Keratinocyte (primary cell): ENCODE data around the gene STX18. TPM values are rescaled to one million over a fixed set of nuclear protein-coding genes. Genes with fewer than 3 reads are reported as not detected.

ENCODE experiments used
- DNase-seq: peaks from one replicate; pipeline ENCODE4 v3.0.0-alpha.2; 2011; ENCODE audit warnings: low read depth, missing footprints, low spot score
- FAIRE-seq: peaks from 2 replicates; lab custom pipeline; 2011; peaks lifted over from hg19 to GRCh38; lab: Jason Lieb, UNC
- H2AFZ ChIP-seq: 2 replicates; pipeline ENCODE4 v1.6.0; 2012; ENCODE audit warnings: low read length, control low read depth, inconsistent platforms; ENCODE audit not compliant: control insufficient read depth
- H3K27ac ChIP-seq: 2 replicates; pipeline ENCODE4 v1.5.1; 2011; ENCODE audit warnings: low read length; ENCODE audit not compliant: control insufficient read depth, insufficient read depth
- H3K27me3 ChIP-seq: 3 replicates; pipeline ENCODE4 v1.6.0; 2011; ENCODE audit warnings: low read length; ENCODE audit not compliant: control insufficient read depth, insufficient read depth; ENCODE audit errors: extremely low read depth
- H3K36me3 ChIP-seq, 2 experiments: 2 replicates in 1 of 2; 3 replicates in 1 of 2; pipeline ENCODE4 v1.5.1; 2011; ENCODE audit warnings: low read length in 2 of 2, mild to moderate bottlenecking in 1 of 2; ENCODE audit not compliant: control insufficient read depth in 2 of 2, insufficient read depth in 2 of 2; ENCODE audit errors: extremely low read depth in 1 of 2
- H3K4me1 ChIP-seq: 3 replicates; pipeline ENCODE4 v1.5.1; 2011; ENCODE audit warnings: low read length; ENCODE audit not compliant: control insufficient read depth, insufficient read depth; ENCODE audit errors: extremely low read depth
- H3K4me2 ChIP-seq: 3 replicates; pipeline ENCODE4 v1.6.0; 2011; ENCODE audit warnings: low read depth, low read length; ENCODE audit not compliant: control insufficient read depth, insufficient read depth; ENCODE audit errors: extremely low read depth
- H3K4me3 ChIP-seq, 3 experiments: fragments of 200-600 bp in 1 of 3; sonication (generic) in 1 of 3; 2 replicates in 2 of 3; 3 replicates in 1 of 3; pipeline ENCODE4 v1.5.1; 2011 to 2016; ENCODE audit warnings: low read length in 3 of 3, mild to moderate bottlenecking in 3 of 3, control low read depth in 2 of 3, inconsistent platforms in 1 of 3, low read depth in 1 of 3, mixed read lengths in 1 of 3, mixed run types in 1 of 3, moderate library complexity in 1 of 3; ENCODE audit not compliant: control insufficient read depth in 2 of 3, insufficient read depth in 2 of 3; ENCODE audit errors: extremely low read depth in 1 of 3
- H3K79me2 ChIP-seq: 2 replicates; pipeline ENCODE4 v1.6.0; 2012; ENCODE audit warnings: low read length; ENCODE audit not compliant: control insufficient read depth, insufficient read depth
- H3K9ac ChIP-seq: 3 replicates; pipeline ENCODE4 v1.6.0; 2011; ENCODE audit warnings: low read length; ENCODE audit not compliant: control insufficient read depth, insufficient read depth; ENCODE audit errors: extremely low read depth
- H3K9me1 ChIP-seq: 3 replicates; pipeline ENCODE4 v1.6.0; 2011; ENCODE audit warnings: low read length; ENCODE audit not compliant: control insufficient read depth, insufficient read depth; ENCODE audit errors: extremely low read depth
- H3K9me3 ChIP-seq: 2 replicates; pipeline ENCODE4 v1.5.1; 2012; ENCODE audit warnings: low read depth, low read length; ENCODE audit not compliant: control insufficient read depth
- H4K20me1 ChIP-seq: 3 replicates; pipeline ENCODE4 v1.6.0; 2011; ENCODE audit warnings: low read length; ENCODE audit not compliant: control insufficient read depth, insufficient read depth; ENCODE audit errors: extremely low read depth
- EZH2 ChIP-seq: IDR thresholded peaks from one replicate; pipeline ENCODE4 v1.6.1; 2012; ENCODE audit warnings: inconsistent platforms, mild to moderate bottlenecking, low read length, moderate library complexity
- dilution Hi-C: fragments of 300-500 bp; cut with MboI; formaldehyde crosslinking; loops from one replicate; pipeline ENCODE4 v1.7.0; 2020; ENCODE audit warnings: low sequenced_read_pairs; ENCODE audit not compliant: extremely low pct_ligation_motif_present
- polyA plus RNA-seq, 5 experiments: library from polyadenylated mRNA; depleted of rRNA in 3 of 5; stranded (reverse) in 3 of 5; stranded (forward) in 1 of 5; unstranded in 1 of 5; fragments of >200 nt; gene quantifications; 1 replicate in 1 of 5; 2 replicates in 3 of 5; 3 replicates in 1 of 5; pipeline versions ENCODE4 v1.2.1 to v1.2.3, GENCODE V29; 2011 to 2012; ENCODE audit warnings: missing spikeins in 2 of 5, low read depth in 1 of 5, low replicate concordance in 1 of 5
- TF ChIP-seq, protein P1 (sequence below), 3 experiments: IDR thresholded peaks in 1 of 3; conservative IDR thresholded peaks in 1 of 3; optimal IDR thresholded peaks in 1 of 3; 2 replicates in 2 of 3; 3 replicates in 1 of 3; pipeline versions ENCODE3 to v1.5.1; 2011; ENCODE audit warnings: low read length in 3 of 3, mild to moderate bottlenecking in 3 of 3, moderate library complexity in 2 of 3, control low read depth in 1 of 3, inconsistent platforms in 1 of 3; ENCODE audit not compliant: insufficient read depth in 2 of 3; ENCODE audit errors: extremely low read depth in 1 of 3

The STX18 gene
- polyA plus RNA-seq, 1 donor (not counting 4 experiments of a cell fraction or from before 2014, with no cell fraction given) = 21.6 TPM

DNA sequence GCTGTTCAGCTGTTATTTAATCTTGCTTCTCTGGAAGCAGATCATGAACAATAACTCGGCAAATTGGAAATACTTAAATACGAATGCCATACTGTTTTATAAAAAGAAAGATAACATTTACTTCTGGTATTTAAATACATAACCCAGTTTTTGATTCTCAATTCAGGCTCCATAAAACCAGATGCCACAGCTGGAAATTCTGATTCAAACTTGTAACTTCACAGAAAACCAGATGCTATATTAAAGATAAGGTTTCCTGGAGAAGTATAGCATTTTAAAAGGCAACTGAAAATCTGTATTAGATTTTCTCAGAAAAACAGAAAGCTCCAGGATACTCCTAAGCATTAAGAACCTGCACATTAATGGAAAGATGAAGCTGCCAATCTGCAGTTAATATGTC lies 40.2 kb downstream of the STX18 start:
- H3K79me2 ChIP-seq = peaks cover 2% of the 10 kb centered on the region
- H3K4me3 ChIP-seq = no peak overlapping the region
- dilution Hi-C loops = no loop called here

DNA sequence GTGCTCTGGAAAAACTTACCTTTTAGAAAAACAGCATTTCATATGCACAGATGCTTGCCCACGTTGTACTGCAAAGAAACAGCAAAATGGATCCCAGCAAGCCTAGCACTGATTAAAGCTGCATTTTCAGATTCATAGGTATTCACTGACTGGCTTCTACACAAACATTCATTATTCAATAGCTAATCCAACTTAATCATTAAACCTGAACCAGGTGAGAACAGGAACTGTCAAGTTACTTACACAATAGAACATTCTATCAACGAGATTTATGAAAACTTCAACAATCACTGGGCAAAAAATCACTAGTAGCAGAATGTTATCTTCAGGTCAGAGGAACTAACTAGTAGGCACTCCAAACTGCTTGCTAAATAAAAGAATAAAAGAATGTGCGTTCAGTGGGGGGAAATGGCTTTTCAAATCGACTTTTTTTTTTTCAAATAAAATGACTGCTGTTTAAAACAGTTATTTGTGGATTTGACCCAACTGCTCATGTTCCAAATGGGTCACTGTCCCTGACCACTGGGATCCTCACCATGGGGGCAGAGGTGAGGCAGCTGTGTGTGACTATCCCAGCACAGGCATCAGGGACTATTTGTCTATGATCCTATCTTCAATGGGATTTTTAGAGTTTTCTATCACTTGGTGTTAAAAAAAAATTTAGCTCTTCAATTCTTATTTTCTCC lies 42.3 kb downstream of the STX18 start:
- no peak overlapping the region for H3K9ac ChIP-seq
- H3K4me1 ChIP-seq = no peaks in the 10 kb centered on the region
- no peaks in the 10 kb centered on the region for H3K27me3 ChIP-seq
- no peaks in the 10 kb centered on the region for H3K9me1 ChIP-seq
- no peak overlapping the region for H3K27ac ChIP-seq
- no peak overlapping the region for H3K4me3 ChIP-seq
- no peak for DNase-seq
- FAIRE-seq = no peak
- no peak overlapping the region for H3K4me2 ChIP-seq
- no peaks in the 10 kb centered on the region for H4K20me1 ChIP-seq
- no peaks in the 10 kb centered on the region for H3K9me3 ChIP-seq
- H3K36me3 ChIP-seq = no peaks in the 10 kb centered on the region
- dilution Hi-C loops = no loop called here
- no peak for TF ChIP-seq EZH2
- TF ChIP-seq, protein P1, sequence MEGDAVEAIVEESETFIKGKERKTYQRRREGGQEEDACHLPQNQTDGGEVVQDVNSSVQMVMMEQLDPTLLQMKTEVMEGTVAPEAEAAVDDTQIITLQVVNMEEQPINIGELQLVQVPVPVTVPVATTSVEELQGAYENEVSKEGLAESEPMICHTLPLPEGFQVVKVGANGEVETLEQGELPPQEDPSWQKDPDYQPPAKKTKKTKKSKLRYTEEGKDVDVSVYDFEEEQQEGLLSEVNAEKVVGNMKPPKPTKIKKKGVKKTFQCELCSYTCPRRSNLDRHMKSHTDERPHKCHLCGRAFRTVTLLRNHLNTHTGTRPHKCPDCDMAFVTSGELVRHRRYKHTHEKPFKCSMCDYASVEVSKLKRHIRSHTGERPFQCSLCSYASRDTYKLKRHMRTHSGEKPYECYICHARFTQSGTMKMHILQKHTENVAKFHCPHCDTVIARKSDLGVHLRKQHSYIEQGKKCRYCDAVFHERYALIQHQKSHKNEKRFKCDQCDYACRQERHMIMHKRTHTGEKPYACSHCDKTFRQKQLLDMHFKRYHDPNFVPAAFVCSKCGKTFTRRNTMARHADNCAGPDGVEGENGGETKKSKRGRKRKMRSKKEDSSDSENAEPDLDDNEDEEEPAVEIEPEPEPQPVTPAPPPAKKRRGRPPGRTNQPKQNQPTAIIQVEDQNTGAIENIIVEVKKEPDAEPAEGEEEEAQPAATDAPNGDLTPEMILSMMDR (optimal IDR thresholded peaks at IDR 0.05 in 1 of 3, IDR thresholded peaks at IDR 0.05 in 1 of 3, conservative IDR thresholded peaks at IDR 0.05 in 1 of 3; ENCODE audit: extremely low read depth in 1 of 3, insufficient read depth in 2 of 3, low read length in 3 of 3) = no peak
- no peak overlapping the region for H2AFZ ChIP-seq
- peaks cover 2% of the 10 kb centered on the region for H3K79me2 ChIP-seq

More for the DNA sequence above, 40.2 kb downstream of the STX18 start:
- Histone ChIP-seq H3K27me3 (no peaks in the 10 kb centered on the region), H4K20me1 (no peaks in the 10 kb centered on the region), H3K9ac (no peak overlapping the region), H3K27ac (no peak overlapping the region), H3K9me3 (no peaks in the 10 kb centered on the region), H2AFZ (no peak overlapping the region), H3K4me2 (no peak overlapping the region), H3K36me3 (no peaks in the 10 kb centered on the region), H3K9me1 (no peaks in the 10 kb centered on the region), H3K4me1 (no peaks in the 10 kb centered on the region)
- FAIRE-seq = no peak
- TF ChIP-seq, protein P1 (optimal IDR thresholded peaks at IDR 0.05 in 1 of 3, IDR thresholded peaks at IDR 0.05 in 1 of 3, conservative IDR thresholded peaks at IDR 0.05 in 1 of 3; ENCODE audit: extremely low read depth in 1 of 3, insufficient read depth in 2 of 3, low read length in 3 of 3) = no peak
- no peak for TF ChIP-seq EZH2
- no peak for DNase-seq
